GM21381 (cell line): ENCODE data around the gene KCNJ2.
A peak's percentile ranks its signal among the peaks of the same experiment; 100 is the strongest.

ENCODE experiments used
- ATAC-seq: cut with Tn5 transposase; IDR thresholded peaks from one replicate; pipeline ENCODE4 v1.9.1; 2021; ENCODE audit warnings: mild to moderate bottlenecking, moderate library complexity; ENCODE audit not compliant: unreplicated experiment

KCNJ2 gene

DNA sequence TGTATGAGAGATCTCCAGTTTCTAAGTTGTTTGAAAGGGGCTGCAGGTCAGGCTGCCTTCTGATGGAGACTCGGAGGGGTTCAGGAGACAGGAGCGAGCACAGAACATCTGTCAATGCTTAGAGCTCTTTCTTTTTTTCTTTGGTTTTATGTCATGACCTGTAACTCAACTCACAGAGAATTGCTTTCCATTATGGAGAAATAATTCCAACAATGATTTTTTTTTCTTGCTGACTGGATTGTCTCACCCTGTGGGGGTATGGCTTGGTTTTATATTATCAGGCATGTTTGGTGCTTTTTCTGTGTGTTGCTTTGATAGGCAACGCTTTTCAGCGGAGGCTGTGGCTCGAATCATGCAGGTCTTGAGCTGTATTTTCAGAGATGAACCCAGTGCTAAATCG is 10.7 kb upstream of the KCNJ2 start:
- no peak for ATAC-seq

- no peak for ATAC-seq
These were observed 9.4 kb upstream of the KCNJ2 start for GRCh38 chr17:70159980-70160379.

DNA sequence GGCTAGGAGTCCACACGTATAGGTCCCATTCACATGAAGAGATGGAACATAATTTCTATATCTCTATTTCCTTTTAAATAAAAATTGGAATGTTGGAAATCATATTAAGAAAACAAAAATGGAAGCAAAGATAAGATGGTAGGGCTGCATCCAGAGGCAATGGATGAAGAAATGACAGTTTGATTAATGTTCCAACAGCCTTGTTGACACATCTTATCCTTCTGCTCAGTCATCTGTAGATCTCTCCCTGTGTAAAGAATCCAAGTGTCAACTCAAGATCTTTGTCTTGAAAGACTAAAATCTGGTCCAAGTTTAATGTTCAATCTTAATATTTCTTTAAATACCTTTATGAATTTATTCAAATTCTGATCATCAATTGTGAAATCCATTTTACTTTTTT is 7.8 kb upstream of the KCNJ2 start:
- ATAC-seq = no peak

DNA sequence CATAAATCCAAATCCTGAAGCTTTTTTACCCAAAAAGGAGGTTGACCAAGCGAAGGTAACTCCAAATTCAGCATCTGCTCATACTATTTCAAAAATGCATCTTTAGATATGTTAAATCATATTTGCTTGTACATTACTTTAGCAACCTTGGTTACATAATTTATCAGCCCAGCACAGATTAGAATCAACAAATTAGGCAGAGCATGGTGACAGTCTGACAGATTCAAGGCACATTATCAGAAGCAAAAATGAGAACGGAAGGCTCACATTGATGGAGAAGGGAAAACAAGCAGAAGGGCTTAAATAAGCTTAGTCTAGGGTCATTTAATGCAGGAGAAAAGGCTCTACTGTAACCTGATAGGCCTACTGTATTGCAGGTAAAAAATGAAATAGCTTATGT is 3.9 kb upstream of the KCNJ2 start:
- ATAC-seq = no peak

DNA sequence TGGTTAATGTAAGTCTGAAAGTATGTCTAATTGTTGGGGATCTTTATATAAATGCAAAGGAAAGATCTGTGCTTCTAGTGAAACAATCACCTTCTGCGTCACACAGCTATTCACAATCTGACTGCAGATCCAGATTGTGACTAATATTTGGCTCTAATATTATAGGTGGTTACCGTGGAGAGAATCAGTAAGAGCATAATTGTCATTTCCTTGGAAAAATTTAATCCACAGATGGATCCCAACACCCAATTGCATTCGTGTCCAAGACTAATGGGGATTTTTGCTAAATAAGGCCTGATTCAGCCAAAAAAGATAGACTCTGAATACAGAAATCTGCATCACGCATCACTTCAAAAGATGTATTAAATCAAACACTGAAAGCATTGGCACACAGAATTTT is 2.7 kb upstream of the KCNJ2 start:
- ATAC-seq = no peak

DNA sequence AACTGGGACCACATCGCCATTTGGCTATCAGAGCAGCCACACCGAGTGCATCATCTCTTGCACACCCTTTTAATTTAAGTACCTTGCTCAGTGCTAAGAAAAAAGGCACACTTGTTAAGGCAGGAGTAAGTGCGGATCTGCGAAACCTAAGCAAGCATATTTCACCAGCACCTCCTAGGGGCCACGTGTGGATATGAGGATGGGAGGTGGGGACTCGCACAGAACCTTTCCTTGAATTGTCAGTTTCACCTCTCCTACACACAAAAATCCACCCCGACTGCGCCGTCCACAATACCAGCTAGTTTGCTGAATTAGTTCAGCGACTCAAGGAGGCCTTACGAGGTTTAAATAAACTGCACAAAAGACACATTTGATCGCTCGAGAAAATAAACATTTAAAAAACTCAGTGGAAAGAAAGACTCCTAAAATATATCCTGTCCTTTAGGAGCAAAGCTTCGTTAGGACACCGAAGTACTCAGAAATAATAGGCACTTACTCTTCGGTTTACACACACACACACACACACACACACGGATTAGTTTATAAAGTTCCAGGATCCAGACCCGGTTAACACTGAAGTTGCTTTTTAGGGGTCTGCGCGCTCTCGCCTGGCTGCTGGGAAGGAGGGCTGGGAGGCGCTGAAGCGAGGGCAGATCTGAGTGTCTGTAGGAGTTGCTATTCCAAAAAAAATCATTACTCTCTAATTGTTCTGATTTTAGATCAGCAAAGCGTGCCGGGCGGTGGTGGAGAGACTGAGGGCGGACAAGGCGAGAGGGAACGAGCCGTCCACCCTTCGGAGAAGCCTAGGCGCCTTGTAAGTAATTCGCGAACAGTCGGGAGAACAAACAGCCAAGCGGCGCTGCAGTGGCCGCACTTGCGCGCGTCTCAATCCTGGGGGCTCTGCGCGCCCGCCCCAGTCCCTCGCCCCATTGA is 1.0 kb upstream of the KCNJ2 start:
- peak; percentile 13 for ATAC-seq

DNA sequence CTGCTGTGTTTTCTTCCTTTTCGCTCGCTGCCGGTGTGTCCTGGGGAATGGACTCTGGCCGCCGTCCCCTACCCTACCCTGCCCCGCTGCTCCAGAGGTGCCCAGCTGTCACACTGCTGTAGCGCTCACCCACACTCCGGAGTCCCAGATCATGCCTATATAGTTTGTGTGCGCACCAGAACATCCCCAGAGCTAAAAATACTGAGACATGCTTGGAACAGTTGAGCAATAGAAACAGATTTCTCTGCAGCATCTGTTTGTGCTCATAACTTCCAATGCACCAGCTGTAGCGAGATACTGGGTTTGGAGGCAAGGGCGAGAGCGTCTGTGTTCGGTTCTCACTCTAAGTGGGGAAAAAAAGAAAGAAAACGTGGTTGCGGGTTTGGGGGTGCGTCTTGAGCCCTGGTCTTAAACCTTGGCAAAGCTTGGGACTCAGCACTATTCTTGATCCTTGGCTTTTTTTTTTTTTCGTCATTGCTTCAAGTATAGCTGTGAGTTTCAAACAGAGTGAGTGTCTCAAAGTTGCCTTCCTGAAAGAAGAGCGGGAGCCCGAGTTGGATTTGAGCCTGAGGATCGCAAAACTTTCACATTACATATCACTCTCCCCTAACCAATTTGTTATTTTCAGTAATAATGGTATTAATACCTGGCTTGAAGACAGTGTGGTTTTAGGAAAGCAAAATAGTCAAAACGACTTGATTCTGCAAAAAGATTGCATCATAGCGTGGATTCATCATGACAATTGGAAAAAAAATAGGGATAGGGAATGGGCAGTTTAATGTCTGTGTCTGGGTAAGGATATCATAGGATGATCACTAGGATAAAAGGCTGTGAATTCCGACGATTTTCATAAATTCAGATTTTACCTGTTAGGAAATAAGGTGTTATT is 621 bp downstream of the KCNJ2 start:
- no peak for ATAC-seq

DNA sequence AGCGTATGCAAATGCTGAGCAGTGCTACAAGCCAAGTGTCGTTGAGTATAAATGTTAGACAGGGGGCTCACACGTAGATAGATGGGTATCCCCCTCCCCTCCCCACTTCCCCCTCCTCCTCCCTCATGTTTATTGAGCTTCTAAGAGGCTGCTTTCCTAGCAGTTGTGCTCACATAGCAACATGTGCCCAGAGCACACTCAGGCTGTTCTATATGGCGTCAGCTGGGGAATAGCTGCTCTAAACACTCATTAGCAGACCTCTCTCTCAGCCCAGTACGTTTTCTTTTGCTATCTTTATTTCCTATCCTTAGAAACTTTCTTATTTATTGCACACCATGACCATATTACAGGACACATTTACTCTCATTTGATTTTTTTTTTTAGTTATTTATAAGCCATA is 1.8 kb downstream of the KCNJ2 start:
- no peak for ATAC-seq

GRCh38 chr17:70172449-70172848 is 3.1 kb downstream of the KCNJ2 start:
- no peak for ATAC-seq

DNA sequence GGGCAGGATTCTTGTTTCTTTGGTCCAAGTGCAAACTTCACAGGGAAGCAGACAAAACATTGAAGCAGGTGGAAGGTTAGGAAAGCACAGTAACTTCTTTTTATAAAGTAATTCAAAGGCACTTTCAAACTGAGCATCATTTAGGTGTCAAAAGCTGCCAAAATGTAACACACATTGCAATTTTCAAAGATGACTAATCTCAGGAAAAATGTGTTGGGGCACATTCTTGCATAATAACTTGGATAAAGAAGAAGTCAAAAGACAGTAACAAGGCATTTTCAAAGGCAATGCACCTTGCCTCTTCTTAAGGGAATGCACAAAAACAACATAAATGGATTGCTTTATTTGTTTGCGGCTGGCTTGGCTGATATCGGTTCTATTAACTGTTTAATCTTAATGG is 3.6 kb downstream of the KCNJ2 start:
- ATAC-seq = no peak

DNA sequence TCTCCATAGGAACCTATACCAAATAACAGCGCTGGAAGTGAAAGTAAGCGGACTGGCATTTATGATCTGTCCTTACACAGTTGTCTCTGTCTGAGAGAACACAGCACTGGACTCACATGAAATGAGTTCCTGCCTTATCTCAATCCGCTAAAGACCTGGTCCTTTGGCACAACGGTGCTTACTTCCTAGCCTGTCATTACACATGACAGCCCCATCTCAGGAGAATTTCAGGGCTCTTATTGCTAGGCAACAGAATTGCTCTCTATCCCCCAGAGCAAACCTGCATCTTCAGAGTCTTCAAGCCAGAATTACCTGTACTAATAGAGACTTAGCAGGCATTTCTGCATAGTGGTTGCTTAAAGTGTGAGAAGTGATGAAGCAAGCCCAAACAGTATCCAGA is 4.3 kb downstream of the KCNJ2 start:
- no peak for ATAC-seq

- no peak for ATAC-seq
These were observed 12.0 kb downstream of the KCNJ2 start for GRCh38 chr17:70181376-70181775.

DNA sequence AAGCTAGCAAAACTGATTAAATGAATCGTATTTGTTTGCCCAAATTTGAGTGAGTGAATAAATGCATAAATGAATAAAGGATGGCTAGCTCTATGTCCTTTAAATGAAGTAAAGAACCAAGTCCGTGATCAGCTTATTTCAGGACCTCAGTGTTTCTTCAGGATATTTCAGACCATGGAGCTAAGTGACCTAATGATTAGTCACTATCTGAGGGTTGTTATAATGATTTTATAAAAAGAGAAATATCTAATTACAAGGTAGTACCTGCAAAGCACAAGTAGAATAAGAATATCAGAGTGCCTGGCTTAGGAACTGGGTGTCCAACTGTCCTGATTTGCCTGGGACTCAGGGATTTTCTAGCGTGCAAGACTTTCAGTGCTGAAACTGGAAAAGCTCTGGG is 12.5 kb downstream of the KCNJ2 start:
- ATAC-seq = no peak

DNA sequence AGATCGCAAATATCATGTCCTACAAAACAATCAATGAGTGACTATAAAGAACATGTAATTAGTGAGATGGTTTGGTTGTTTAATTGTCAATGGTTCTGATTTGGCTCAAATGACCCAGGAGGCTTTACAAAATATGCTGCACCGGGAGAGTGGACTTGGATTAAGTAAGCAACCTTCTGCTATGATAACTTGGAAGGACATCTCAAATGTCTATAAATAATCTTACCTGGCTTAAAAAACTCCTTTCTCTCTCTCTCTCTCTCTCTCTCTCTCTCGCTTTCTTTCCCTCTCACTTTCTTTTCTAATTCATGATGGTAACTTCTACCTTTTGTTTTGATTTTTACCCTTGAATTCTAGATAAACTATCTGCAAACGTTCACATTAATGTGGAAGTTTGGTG is 14.2 kb downstream of the KCNJ2 start:
- ATAC-seq = no peak

- no peak for ATAC-seq
These were observed 14.9 kb downstream of the KCNJ2 start for GRCh38 chr17:70184207-70184606.

DNA sequence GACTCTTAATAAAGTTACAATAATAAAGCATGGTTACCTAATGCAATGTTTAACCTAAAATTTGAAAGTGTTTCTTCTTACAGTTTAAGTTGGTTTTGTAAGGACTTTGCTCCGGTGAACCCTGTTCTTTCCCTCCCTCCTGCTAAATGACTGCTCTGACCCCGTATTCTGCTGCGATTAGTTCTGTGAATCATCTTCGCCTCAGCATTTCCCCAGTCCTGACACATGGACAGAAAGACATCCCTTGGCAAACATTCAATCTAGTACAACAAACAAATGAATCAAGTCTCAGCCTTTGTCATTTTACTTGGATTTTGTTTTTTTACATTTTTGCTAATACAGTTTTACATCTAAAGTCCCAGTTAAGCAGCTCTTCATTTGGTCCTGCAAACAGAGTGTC is 15.4 kb downstream of the KCNJ2 start:
- no peak for ATAC-seq

DNA sequence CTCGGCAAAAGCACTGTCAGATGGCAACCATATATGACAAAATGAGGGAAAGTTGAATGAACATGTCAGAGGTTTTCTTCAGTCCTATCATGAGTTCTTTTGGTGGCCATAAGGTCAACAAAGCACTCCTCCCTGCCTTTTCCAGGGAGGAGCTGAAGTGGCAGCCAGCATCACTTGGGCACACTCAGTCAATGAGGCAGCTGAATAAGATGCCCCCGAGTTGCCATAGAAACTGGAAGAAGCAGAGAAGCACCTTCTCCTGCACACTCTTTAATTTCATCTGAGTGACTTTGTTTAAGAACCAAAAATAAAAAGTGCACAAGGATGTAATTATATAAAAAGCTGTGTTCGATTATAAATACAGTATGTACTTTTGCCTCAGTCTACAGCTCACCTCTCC is 16.0 kb downstream of the KCNJ2 start:
- ATAC-seq = no peak

DNA sequence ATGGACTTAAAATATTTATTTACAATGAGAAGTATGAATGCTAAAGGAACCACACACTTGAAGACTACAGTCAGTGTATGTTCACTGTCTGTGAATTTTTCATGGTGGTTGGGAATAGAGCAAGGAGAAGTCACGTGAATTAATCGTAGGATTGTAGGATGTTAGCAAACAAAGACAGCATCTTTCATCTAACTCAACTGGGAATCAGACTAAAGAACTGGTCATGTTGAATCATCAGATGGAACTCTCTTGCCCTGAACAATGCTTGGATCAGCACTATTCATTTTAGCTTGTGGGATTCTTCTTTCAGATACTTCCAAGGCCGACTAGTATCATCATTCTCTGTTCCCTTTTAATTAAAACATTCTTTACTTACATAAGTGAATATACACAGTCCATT is 18.1 kb downstream of the KCNJ2 start:
- ATAC-seq = no peak

DNA sequence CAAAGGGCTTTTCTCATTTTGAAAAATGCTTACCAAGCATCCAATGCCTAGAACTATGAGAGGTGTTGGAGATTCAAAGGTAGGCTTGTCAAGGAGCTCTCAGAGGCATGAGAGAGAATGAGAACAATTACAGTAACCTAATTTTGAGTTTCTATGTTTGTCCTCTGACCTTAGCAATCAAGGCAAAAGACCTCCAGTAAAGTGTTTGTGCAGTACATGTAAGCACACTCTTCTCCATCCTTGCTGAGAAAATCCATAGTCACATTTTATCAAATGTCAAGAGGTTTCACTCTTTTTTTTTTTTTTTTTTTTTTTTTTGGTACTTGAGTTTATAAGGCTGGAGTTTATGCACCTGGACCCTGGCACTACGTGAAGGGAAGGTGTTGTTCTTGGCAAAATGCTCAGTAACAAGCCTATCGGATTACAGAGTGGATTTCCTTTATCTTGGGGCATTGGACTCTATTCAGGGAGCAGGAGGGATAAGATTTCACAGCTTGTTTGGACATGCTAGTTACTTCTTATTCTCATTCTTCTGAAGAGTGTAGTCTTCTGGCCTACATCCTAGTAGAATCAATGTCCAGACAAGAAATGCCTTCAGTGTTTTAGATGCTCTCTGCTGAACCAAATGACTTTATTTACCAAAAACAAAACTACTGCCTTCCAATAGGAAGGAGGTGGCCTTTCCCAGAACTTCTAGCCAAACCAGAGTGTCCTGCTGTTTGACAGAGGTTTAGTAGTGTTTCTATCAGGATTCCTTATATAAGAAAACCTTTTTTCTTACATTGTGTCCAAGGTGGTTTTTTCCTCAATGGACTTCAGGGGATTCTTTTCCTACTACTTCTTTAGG is 21.9 kb downstream of the KCNJ2 start:
- no peak for ATAC-seq

GRCh38 chr17:70195091-70195490 is 25.8 kb downstream of the KCNJ2 start:
- ATAC-seq = no peak

- ATAC-seq = no peak
These were observed 32.6 kb downstream of the KCNJ2 start for GRCh38 chr17:70201872-70202419.
